ENCODE measurements around the gene INSR. TPM values are rescaled to one million over a fixed set of nuclear protein-coding genes. Genes with fewer than 3 reads are reported as not detected.

Gene INSR
- total and polyA plus RNA-seq, 4 donors, result 4.8 to 106 (median 39.5) TPM

DNA sequence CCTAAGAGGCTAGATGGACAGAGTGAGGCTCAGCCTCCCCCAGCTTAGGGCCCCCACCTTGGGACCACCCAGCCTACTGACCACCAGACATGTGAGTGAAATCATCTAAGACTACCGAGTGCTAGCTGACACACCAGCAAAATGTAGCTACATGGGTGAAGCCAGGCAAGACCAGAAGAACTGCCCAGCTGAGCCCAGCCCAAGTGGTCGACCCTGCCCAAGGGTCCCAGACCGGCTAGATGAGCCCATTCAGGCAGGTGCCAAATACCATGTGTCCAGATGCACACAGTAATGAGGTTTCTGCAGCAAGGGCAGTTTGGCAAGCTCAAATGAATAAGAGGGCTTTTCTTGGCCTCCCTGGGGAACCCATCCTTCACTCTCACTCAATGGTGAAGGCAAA is 168.1 kb downstream of the INSR start:
- ATAC-seq (ENCODE audit: low FRiP score), result no peak
- peaks cover 8 to 21% of the 10 kb centered on the region in 2 donors for H3K36me3 ChIP-seq (ENCODE audit: control insufficient read depth in 1 of 2, insufficient read depth in 2 of 2, low read length in 1 of 2)
- no peak overlapping the region for H3K4me3 ChIP-seq (ENCODE audit: low read length in 2 of 2)
- H3K27me3 ChIP-seq (ENCODE audit: control insufficient read depth in 1 of 2, insufficient read depth in 2 of 2, low read length in 1 of 2), result no peaks in the 10 kb centered on the region
- no peak overlapping the region for H3K27ac ChIP-seq (ENCODE audit: low read depth in 1 of 2, low read length in 2 of 2)
- 95 to 98% methylated on average over 3 of the region's 3 CpGs for WGBS, 2 donors
- intact Hi-C loops (cut with DNase I), result no loop called here
- H3K9me3 ChIP-seq (ENCODE audit: control insufficient read depth, low read length), result peaks cover 8% of the 10 kb centered on the region
- no peak for DNase-seq
- no peaks in the 10 kb centered on the region for H3K4me1 ChIP-seq (ENCODE audit: control insufficient read depth in 1 of 2, insufficient read depth in 2 of 2, low read length in 2 of 2)

DNA sequence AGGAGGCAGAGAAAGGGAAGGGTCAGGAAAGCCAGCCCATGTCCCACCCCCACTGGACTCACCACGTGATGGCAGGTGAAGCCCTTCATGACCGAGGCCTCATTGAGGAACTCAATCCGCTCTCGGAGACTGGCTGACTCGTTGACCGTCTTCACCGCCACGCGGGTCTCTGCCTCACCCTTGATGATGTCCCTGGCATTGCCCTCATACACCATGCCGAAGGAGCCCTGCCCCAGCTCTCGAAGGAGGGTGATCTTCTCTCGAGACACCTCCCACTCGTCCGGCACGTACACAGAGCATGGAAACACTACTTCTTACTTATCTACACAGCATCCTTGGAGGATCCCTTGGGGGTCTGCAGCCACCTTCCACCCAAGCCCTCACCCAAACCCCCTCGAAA is 169.0 kb downstream of the INSR start:
- WGBS, 2 donors, result 95 to 97% methylated on average over 16 of the region's 16 CpGs
- ATAC-seq (ENCODE audit: low FRiP score), result no peak
- Histone ChIP-seq H3K36me3 (ENCODE audit: control insufficient read depth in 1 of 2, insufficient read depth in 2 of 2, low read length in 1 of 2) (peaks cover 7 to 23% of the 10 kb centered on the region in 2 donors), H3K4me3 (ENCODE audit: low read length in 2 of 2) (no peak overlapping the region), H3K4me1 (ENCODE audit: control insufficient read depth in 1 of 2, insufficient read depth in 2 of 2, low read length in 2 of 2) (no peaks in the 10 kb centered on the region), H3K27me3 (ENCODE audit: control insufficient read depth in 1 of 2, insufficient read depth in 2 of 2, low read length in 1 of 2) (no peaks in the 10 kb centered on the region), H3K9me3 (ENCODE audit: control insufficient read depth, low read length) (peaks cover 8% of the 10 kb centered on the region), H3K27ac (ENCODE audit: low read depth in 1 of 2, low read length in 2 of 2) (no peak overlapping the region)
- DNase-seq, result no peak
- intact Hi-C loops (cut with DNase I), result no loop called here

DNA sequence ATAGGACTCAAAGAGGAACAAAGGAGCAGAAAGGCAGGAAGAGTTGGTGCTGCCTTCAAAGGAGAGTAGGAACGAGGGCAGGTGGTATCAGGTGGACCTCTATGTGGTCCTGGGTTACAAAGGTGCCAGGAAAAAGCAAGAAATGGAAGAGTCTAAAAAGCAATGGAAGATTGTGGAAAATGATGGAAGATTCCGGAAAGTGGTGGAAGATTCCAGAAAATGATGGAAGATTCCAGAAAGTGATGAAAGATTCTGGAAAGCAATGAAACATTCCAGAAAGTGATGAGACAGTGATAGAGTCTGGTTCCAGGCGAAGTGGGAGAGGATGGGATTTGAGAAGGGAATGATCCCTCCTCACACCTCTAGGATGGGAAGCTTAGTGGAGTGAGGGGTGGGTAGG is 169.4 kb downstream of the INSR start:
- intact Hi-C loops (cut with DNase I), result no loop called here
- DNase-seq (no peak), ATAC-seq (ENCODE audit: low FRiP score) (no peak)
- no peak overlapping the region for H3K27ac ChIP-seq (ENCODE audit: low read depth in 1 of 2, low read length in 2 of 2)
- peaks cover 8% of the 10 kb centered on the region for H3K9me3 ChIP-seq (ENCODE audit: control insufficient read depth, low read length)
- WGBS, 2 donors, result 60 to 76% methylated on average over 3 of the region's 3 CpGs
- H3K36me3 ChIP-seq (ENCODE audit: control insufficient read depth in 1 of 2, insufficient read depth in 2 of 2, low read length in 1 of 2), result peaks cover 5 to 19% of the 10 kb centered on the region in 2 donors
- H3K4me3 ChIP-seq (ENCODE audit: low read length in 2 of 2), result no peak overlapping the region
- no peaks in the 10 kb centered on the region for H3K27me3 ChIP-seq (ENCODE audit: control insufficient read depth in 1 of 2, insufficient read depth in 2 of 2, low read length in 1 of 2)
- no peaks in the 10 kb centered on the region for H3K4me1 ChIP-seq (ENCODE audit: control insufficient read depth in 1 of 2, insufficient read depth in 2 of 2, low read length in 2 of 2)

DNA sequence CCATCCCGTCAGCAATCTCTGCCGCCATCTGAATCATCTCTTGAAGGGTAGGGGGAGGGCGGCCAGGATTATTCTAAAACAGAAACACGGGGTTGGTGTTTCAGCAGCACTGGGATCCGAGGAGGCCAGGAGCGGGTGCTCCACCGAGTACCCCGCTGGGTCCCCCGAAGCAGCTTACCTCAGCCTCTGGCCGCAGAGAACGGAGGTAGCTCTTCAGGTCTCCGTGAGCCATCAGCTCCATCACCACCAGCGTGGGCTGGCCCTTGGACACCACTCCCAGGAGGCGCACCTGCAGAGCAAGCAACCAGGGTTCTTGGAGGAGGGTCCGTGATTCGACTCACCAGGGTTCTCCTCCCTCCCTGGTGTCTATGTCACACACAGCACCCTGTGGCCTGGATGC is 171.5 kb downstream of the INSR start:
- DNase-seq, result no peak
- Histone ChIP-seq H3K27ac (ENCODE audit: low read depth in 1 of 2, low read length in 2 of 2) (no peak overlapping the region), H3K4me3 (ENCODE audit: low read length in 2 of 2) (no peak overlapping the region), H3K9me3 (ENCODE audit: control insufficient read depth, low read length) (peaks cover 8% of the 10 kb centered on the region), H3K36me3 (ENCODE audit: control insufficient read depth in 1 of 2, insufficient read depth in 2 of 2, low read length in 1 of 2) (peaks cover 5 to 18% of the 10 kb centered on the region in 2 donors), H3K27me3 (ENCODE audit: control insufficient read depth in 1 of 2, insufficient read depth in 2 of 2, low read length in 1 of 2) (no peaks in the 10 kb centered on the region), H3K4me1 (ENCODE audit: control insufficient read depth in 1 of 2, insufficient read depth in 2 of 2, low read length in 2 of 2) (no peaks in the 10 kb centered on the region)
- ATAC-seq (ENCODE audit: low FRiP score), result no peak
- 94 to 97% methylated on average over 16 of the region's 16 CpGs for WGBS, 2 donors
- intact Hi-C loops (cut with DNase I), result no loop called here

DNA sequence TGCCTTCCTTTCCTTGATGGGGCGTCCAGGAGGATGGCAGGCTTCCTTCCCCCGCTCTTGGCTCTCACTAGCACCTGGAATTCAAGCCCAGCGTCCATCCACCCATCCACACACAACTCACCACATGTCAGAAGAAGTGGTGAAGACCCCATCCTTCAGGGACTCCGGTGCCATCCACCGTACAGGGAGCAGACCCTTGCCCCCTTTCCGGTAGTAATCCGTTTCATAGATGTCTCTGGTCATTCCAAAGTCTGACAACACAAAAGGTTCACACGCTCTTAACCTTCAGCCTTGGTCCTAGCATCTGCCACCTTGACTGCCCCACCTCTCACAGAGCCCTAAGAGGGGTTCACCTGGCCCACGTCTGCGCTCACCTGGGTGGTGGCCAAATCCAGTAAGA is 173.7 kb downstream of the INSR start:
- no peak for DNase-seq
- Histone ChIP-seq H3K4me1 (ENCODE audit: control insufficient read depth in 1 of 2, insufficient read depth in 2 of 2, low read length in 2 of 2) (no peaks in the 10 kb centered on the region), H3K27me3 (ENCODE audit: control insufficient read depth in 1 of 2, insufficient read depth in 2 of 2, low read length in 1 of 2) (no peaks in the 10 kb centered on the region), H3K4me3 (ENCODE audit: low read length in 2 of 2) (no peak overlapping the region), H3K36me3 (ENCODE audit: control insufficient read depth in 1 of 2, insufficient read depth in 2 of 2, low read length in 1 of 2) (peaks cover 3 to 8% of the 10 kb centered on the region in 2 donors), H3K27ac (ENCODE audit: low read depth in 1 of 2, low read length in 2 of 2) (no peak overlapping the region), H3K9me3 (ENCODE audit: control insufficient read depth, low read length) (no peaks in the 10 kb centered on the region)
- intact Hi-C loops (cut with DNase I), result no loop called here
- 91 to 92% methylated on average over 10 of the region's 10 CpGs for WGBS, 2 donors
- no peak for ATAC-seq (ENCODE audit: low FRiP score)

DNA sequence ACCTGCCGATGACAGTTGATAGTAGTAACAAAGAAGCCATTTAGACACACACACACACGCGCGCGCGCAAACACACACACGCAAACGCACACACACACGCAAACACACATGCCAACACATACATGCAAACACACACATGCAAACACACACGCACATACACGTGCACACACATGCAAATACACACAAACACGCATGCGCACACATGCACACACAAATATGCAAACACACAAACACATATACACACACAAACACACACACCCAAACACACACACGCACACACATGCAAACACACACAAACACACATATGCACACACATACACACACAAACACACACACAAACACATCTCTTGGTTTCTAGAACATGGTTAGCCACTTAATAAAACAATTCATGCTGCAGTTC is 174.6 kb downstream of the INSR start:
- intact Hi-C loops (cut with DNase I), result no loop called here
- Histone ChIP-seq H3K4me3 (ENCODE audit: low read length in 2 of 2) (no peak overlapping the region), H3K27ac (ENCODE audit: low read depth in 1 of 2, low read length in 2 of 2) (no peak overlapping the region), H3K4me1 (ENCODE audit: control insufficient read depth in 1 of 2, insufficient read depth in 2 of 2, low read length in 2 of 2) (no peaks in the 10 kb centered on the region), H3K9me3 (ENCODE audit: control insufficient read depth, low read length) (no peaks in the 10 kb centered on the region), H3K27me3 (ENCODE audit: control insufficient read depth in 1 of 2, insufficient read depth in 2 of 2, low read length in 1 of 2) (no peaks in the 10 kb centered on the region), H3K36me3 (ENCODE audit: control insufficient read depth in 1 of 2, insufficient read depth in 2 of 2, low read length in 1 of 2) (peaks cover 3 to 5% of the 10 kb centered on the region in 2 donors)
- WGBS, 2 donors, result 84 to 88% methylated on average over 14 of the region's 14 CpGs
- ATAC-seq (ENCODE audit: low FRiP score), result no peak
- DNase-seq, result no peak

DNA sequence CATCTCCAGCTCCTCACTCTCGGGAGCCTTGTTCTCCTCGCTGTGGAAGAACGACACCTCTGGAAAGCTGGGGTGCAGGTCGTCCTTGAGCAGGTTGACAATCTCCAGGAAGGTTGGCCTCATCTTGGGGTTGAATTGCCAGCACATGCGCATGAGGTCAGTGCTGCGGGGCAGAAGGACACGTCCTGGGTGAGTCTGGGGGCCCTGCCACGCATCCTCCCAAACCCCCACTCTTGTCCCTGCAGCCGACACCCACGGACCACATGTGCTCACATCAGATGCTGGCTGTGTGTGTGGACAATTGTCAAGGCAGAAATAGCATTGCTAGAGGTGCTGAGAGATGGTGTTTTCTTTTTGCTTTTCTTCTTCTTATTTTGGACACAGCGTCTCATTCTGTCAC is 177.0 kb downstream of the INSR start:
- intact Hi-C loops (cut with DNase I), result no loop called here
- no peak overlapping the region for H3K27ac ChIP-seq (ENCODE audit: low read depth in 1 of 2, low read length in 2 of 2)
- H3K9me3 ChIP-seq (ENCODE audit: control insufficient read depth, low read length), result no peaks in the 10 kb centered on the region
- 85 to 89% methylated on average over 11 of the region's 11 CpGs for WGBS, 2 donors
- H3K36me3 ChIP-seq (ENCODE audit: control insufficient read depth in 1 of 2, insufficient read depth in 2 of 2, low read length in 1 of 2), result peaks cover 0 to 5% of the 10 kb centered on the region in 2 donors
- ATAC-seq (ENCODE audit: low FRiP score) (no peak), DNase-seq (no peak)
- H3K27me3 ChIP-seq (ENCODE audit: control insufficient read depth in 1 of 2, insufficient read depth in 2 of 2, low read length in 1 of 2), result no peaks in the 10 kb centered on the region
- H3K4me1 ChIP-seq (ENCODE audit: control insufficient read depth in 1 of 2, insufficient read depth in 2 of 2, low read length in 2 of 2), result no peaks in the 10 kb centered on the region
- no peak overlapping the region for H3K4me3 ChIP-seq (ENCODE audit: low read length in 2 of 2)

DNA sequence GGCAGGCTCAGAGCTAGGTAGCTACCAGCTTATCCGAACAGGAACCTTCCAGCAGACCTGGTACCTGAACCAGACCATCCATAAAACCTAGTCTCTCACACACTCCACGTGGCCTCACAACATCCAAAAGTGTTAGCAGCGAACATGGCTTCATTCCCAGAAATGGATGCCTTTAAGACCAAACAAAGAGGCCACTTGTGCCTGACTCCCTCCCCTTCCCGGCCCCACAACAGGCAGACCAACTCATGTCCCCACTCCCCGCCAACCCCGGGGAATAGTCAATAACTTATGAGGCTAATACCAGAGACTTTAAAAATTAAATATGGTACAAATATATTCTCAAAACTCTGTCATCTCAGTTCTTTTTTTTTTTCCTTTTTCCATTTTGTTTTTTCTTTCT is 178.5 kb downstream of the INSR start:
- Histone ChIP-seq H3K9me3 (ENCODE audit: control insufficient read depth, low read length) (no peaks in the 10 kb centered on the region), H3K27ac (ENCODE audit: low read depth in 1 of 2, low read length in 2 of 2) (no peak overlapping the region), H3K4me1 (ENCODE audit: control insufficient read depth in 1 of 2, insufficient read depth in 2 of 2, low read length in 2 of 2) (no peaks in the 10 kb centered on the region), H3K36me3 (ENCODE audit: control insufficient read depth in 1 of 2, insufficient read depth in 2 of 2, low read length in 1 of 2) (peaks cover 0 to 5% of the 10 kb centered on the region in 2 donors), H3K4me3 (ENCODE audit: low read length in 2 of 2) (no peak overlapping the region), H3K27me3 (ENCODE audit: control insufficient read depth in 1 of 2, insufficient read depth in 2 of 2, low read length in 1 of 2) (no peaks in the 10 kb centered on the region)
- ATAC-seq (ENCODE audit: low FRiP score) (no peak), DNase-seq (no peak)
- 84 to 88% methylated on average over 6 of the region's 6 CpGs for WGBS, 2 donors
- intact Hi-C loops (cut with DNase I), result no loop called here

DNA sequence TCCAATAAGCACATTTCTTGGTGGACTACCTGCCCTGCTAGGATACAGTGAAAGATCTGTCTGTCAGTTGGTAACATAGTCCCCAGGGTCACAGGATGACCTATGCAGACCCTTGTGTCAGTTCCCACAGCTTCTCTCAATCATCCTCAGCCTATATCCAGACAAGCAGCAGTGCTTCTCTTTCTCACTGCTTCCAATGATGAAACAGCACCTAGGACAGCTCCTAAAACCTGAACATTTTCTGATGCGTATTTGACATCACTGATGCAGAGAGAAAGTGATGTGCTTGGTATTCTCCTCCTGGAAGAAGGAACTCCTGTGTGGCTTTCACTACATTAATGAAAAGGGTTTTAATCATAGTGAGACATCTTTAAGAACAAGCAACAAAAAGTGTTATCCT is 181.0 kb downstream of the INSR start:
- H3K27me3 ChIP-seq (ENCODE audit: control insufficient read depth in 1 of 2, insufficient read depth in 2 of 2, low read length in 1 of 2), result no peaks in the 10 kb centered on the region
- no peak overlapping the region for H3K27ac ChIP-seq (ENCODE audit: low read depth in 1 of 2, low read length in 2 of 2)
- no peaks in the 10 kb centered on the region for H3K36me3 ChIP-seq (ENCODE audit: control insufficient read depth in 1 of 2, insufficient read depth in 2 of 2, low read length in 1 of 2)
- 89 to 94% methylated on average over 1 of the region's 1 CpG for WGBS, 2 donors
- no peaks in the 10 kb centered on the region for H3K4me1 ChIP-seq (ENCODE audit: control insufficient read depth in 1 of 2, insufficient read depth in 2 of 2, low read length in 2 of 2)
- intact Hi-C loops (cut with DNase I), result no loop called here
- DNase-seq, result no peak
- H3K9me3 ChIP-seq (ENCODE audit: control insufficient read depth, low read length), result no peaks in the 10 kb centered on the region
- no peak overlapping the region for H3K4me3 ChIP-seq (ENCODE audit: low read length in 2 of 2)
- no peak for ATAC-seq (ENCODE audit: low FRiP score)

Data from aorta (tissue), 5 donors.